NCI-H82 treated with DMSO at 0.1 percent for 48 hours (cell line): ENCODE measurements around the gene DDX31.

Experiments used
- DNase-seq: peaks from one replicate; lab custom pipeline; 2025; ENCODE audit not compliant: unreplicated experiment; lab: John Stamatoyannopoulos, UW

The DDX31 gene

GRCh38 chr9:132600326-132600984 lies 69.3 kb downstream of the DDX31 start:
- no peak for DNase-seq

GRCh38 chr9:132597073-132597775 lies 72.6 kb downstream of the DDX31 start:
- DNase-seq, result no peak

- DNase-seq, result no peak
Measured at GRCh38 chr9:132596200-132596599, 73.6 kb downstream of the DDX31 start.

- no peak for DNase-seq
Measured at GRCh38 chr9:132595319-132595718, 74.5 kb downstream of the DDX31 start.

GRCh38 chr9:132594412-132594811 lies 75.4 kb downstream of the DDX31 start:
- no peak for DNase-seq

- DNase-seq, result no peak
Measured at GRCh38 chr9:132592451-132592850, 77.3 kb downstream of the DDX31 start.

GRCh38 chr9:132591751-132592314 lies 78.0 kb downstream of the DDX31 start:
- DNase-seq, result peak; percentile 54

GRCh38 chr9:132591244-132591643 lies 78.5 kb downstream of the DDX31 start:
- peak; percentile 62 for DNase-seq

GRCh38 chr9:132590318-132591182 lies 79.2 kb downstream of the DDX31 start:
- DNase-seq, result no peak

GRCh38 chr9:132590037-132590317 lies 79.8 kb downstream of the DDX31 start:
- DNase-seq, result no peak

GRCh38 chr9:132589148-132590036 lies 80.4 kb downstream of the DDX31 start:
- no peak for DNase-seq

- DNase-seq, result no peak
Measured at GRCh38 chr9:132588501-132589147, 81.2 kb downstream of the DDX31 start.

- no peak for DNase-seq
Measured at GRCh38 chr9:132588098-132588497, 81.7 kb downstream of the DDX31 start.

- no peak for DNase-seq
Measured at GRCh38 chr9:132587592-132587955, 82.2 kb downstream of the DDX31 start.

- no peak for DNase-seq
Measured at GRCh38 chr9:132586830-132587591, 82.8 kb downstream of the DDX31 start.

GRCh38 chr9:132585954-132586829 lies 83.6 kb downstream of the DDX31 start:
- DNase-seq, result no peak

- DNase-seq, result no peak
Measured at GRCh38 chr9:132584601-132585560, 84.9 kb downstream of the DDX31 start.
